Stimulated activated CD4-positive, alpha-beta T cell treated with anti-CD3 and anti-CD28 coated beads, Interleukin-1b, Interleukin-23, amount 100 ng/mL, for 48 hours (primary cell): Measurements from ENCODE around the gene HILPDA.
"Not testable (repeated sequence)": the region's sequence is repeated elsewhere in the genome, so short reads cannot be mapped to it uniquely, and the experiment has no call there.

Source experiments
- DNase-seq: peaks from one replicate; pipeline ENCODE4 v3.0.0-alpha.2; 2020

HILPDA gene

DNA sequence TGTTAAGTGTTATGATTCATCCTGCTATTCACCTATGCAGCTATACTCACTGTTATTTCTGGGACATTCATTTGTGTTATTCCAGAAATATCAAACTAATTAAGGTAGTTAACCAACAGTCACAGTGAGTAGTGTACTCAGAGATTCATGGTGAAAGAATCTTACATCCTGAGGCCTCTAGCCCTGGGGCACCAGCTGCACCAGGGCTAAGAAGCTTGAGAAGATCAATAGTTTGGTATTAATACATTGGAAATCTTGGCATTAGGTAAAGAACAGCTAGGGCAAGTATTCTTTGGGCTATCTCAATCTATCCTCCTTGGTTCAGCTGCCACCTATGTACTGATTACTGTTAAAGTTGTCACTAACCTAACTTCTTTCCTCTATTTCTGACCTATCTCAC lies 11.2 kb downstream of the HILPDA start:
- not testable (repeated sequence) for DNase-seq

DNA sequence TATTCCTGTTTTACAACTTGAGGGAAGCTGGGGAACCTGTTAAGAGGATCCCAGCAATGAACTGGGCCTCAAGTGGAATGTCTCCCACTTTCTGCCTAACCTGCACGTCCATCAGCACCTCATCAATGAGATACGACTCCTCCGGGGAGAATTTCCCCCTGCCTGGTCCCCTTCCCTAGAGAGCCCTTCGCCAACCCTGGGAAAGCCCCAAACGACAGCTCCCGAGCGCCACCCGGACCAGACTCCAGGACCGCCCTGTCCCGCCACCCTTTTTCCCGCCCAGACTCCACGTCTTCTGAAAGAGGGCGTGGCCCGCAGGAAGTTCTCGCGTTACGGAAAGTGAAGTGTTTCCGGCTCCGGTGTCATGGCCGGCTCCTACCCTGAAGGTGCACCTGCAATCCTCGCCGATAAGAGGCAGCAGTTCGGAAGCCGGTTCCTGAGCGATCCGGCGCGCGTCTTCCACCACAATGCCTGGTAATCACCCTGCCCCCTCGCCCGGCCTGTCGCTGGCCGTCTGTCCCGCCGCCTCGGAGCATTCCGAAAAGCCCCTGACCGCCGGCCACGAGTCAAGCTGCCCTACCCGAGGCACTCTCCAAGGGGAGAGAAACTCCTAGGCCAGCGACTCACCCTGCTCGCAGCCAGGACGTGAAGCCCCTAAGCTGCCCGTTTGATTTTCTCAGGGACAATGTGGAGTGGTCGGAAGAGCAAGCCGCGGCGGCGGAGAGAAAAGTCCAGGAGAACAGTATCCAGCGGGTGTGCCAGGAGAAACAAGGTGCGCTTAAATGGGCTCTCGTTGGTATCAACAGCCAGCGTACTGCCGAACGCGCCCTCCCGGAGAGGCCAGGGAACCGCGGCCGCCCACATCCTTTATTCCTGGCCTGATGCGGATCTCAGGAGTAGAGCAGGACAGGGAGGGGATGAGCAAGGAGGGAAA lies 21.0 kb downstream of the HILPDA start, which contains the start of gene METTL2B:
TSS of gene METTL2B (plus strand) at position 347 of the 934 bp plus-strand sequence. CDS start at position 365, 18 bp downstream.
- peak; percentile 95 for DNase-seq

DNA sequence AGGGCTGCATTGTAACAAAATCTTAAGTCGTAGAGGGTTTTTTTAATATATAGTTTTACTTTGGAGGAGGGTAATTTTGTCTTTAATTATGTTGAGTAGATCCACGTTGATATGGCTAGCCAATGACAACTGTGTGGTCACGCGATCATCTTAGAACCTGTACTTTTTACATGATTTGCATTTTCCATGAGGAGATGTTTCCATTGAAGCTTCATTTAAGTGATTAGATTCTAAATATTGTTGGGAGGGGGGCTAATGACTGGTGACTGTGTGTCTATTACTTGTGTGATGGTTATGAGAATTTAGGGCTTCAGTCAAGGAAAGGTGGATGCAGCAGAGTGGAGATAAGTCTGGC lies 21.6 kb downstream of the HILPDA start:
- not testable (repeated sequence) for DNase-seq

DNA sequence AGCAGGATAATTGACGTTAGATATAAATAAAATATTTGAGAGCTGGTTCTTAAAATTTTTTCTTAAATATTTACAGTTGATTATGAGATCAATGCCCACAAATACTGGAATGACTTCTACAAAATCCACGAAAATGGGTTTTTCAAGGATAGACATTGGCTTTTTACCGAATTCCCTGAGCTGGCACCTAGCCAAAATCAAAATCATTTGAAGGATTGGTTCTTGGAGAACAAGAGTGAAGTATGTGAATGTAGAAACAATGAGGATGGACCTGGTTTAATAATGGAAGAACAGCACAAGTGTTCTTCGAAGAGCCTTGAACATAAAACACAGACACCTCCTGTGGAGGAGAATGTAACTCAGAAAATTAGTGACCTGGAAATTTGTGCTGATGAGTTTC lies 23.4 kb downstream of the HILPDA start:
- DNase-seq = not testable (repeated sequence)

DNA sequence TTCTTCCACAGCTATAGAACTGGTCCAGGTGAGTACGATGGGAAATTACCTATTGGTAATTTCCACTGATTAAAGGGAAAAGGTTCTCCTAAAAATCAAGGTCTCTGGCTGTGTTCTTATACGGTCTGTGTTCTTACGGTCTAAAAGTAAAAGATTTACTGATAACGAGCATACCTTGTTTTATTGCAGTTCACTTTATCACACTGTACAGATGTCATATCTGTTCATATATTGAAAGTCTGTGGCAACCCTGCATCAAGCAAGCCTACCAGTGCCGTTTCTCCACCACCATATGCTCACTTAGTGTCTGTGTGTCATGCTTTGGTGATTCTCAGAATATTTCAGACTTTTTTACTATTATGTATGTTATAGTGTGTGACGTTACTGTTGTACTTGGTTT lies 32.5 kb downstream of the HILPDA start:
- DNase-seq = not testable (repeated sequence)

DNA sequence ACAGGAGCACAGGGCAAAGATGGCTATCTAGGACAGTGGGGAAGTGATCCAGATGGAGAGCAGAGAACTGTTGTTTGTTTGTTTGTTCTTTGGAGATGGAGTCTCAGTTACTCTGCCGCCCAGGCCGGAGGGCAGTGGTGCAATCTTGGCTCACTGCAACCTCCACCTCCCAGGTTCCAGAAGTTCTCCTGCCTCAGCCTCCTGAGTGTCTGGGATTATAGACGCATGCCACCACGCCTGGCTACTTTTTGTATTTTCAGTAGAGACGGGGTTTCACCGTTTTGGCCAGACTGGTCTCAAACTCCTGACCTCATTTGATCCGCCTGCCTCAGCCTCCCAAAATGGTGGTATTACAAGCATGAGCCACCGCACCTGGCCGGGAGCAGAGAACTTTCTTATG lies 41.7 kb downstream of the HILPDA start:
- no peak for DNase-seq

DNA sequence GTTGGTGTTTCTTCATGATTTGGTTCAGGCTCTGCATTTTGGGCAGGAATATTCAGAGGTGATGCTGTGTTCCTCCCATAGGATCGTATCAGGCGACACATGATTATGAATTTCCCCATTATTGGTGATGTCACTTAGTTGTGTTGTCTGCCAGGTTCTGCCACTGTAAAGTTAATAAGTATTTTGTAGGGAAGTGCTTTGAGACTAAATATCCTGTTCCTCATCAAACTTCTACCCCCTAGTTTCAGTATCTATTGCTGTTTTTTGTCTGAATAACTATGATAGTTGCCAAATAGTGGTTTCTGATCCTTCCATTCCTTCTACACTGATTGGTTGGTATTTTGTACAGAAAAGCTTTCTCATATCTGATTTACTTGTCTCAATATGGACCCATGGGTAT lies 49.7 kb downstream of the HILPDA start:
- DNase-seq = not testable (repeated sequence)

DNA sequence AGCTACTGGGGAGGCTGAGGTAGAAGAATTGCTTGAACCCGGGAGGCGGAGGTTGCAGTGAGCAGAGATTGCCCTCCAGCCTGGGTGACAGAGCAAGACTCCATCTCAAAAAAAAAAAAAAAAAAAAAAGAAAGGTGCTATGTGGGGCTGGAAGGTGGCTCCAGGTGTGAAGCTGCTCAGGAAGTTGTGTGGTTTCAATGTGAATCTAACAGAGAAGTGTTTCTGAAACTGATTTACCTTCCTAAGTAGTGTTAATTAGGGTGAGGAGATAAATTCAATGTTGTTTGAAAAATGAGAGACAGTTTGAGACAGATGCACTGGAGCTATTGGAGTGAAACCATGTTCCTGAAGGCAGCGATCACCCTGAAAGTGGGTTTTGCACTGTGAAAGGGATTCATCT lies 51.1 kb downstream of the HILPDA start:
- not testable (repeated sequence) for DNase-seq

DNA sequence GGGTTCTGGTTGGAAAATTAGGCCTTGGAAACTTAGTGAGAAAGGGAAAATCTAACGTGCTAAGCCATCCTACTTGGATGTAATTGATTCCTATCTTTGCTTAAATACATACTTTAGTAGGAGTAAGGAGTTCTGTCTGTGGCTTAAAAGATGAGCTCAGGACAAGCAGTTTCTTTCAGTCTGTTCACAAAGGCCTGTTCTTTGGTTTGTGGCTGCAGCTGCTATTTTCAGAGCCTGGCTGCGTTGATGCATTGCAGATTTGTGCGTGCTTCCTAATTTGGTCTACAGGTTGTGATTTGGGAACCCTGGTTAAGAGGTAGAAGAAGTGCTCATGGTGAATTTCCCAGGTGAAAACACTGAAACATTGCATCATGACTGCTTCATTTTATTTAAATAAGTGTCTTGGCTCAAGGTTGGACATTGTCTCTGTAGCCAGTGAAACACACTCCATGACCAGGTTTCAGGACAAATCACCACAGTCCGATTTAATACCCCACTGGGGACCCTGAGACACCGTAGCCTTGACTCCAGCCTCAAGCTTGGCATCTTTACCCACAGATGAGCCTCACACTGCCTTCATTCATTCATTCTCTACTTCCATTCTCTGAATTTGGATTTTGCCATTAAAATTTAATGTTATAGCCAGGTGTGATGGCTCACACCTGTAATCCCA lies 51.8 kb downstream of the HILPDA start:
- DNase-seq = not testable (repeated sequence)
